Measurements from ENCODE around the gene ZFP36L1.
A peak's percentile ranks its signal among the peaks of the same experiment; 100 is the strongest.

The ZFP36L1 gene

DNA sequence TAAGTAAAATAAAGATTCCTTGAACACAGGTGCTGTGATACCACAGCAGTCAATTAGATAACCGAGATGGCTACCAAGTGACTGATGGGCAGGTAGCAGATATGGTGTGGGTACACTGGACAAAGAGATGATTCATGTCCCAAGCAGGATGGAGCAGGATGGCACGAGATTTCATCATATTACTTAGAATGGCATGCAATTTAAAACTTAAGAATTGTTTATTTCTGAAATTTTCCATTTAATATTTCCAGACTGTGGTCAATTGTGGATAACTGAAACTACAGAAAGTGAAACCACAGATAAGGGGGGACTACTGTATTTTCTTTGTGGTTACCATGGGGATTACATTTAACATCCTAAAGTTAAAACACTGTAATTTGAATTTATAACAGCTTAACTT lies 7.5 kb upstream of the ZFP36L1 start:
- no peak for DNase-seq (ENCODE audit: extremely low spot score)
- ChIA-PET CTCF (interaction anchor here (0.9 to 6.2 kb wide), 5 partner anchors 11 to 866 kb away, joined by 3 to 42 read pairs (median 4); no protein-coding TSS in a partner anchor), POLR2A (no interaction called here)
- TF ChIP-seq, protein P1, sequence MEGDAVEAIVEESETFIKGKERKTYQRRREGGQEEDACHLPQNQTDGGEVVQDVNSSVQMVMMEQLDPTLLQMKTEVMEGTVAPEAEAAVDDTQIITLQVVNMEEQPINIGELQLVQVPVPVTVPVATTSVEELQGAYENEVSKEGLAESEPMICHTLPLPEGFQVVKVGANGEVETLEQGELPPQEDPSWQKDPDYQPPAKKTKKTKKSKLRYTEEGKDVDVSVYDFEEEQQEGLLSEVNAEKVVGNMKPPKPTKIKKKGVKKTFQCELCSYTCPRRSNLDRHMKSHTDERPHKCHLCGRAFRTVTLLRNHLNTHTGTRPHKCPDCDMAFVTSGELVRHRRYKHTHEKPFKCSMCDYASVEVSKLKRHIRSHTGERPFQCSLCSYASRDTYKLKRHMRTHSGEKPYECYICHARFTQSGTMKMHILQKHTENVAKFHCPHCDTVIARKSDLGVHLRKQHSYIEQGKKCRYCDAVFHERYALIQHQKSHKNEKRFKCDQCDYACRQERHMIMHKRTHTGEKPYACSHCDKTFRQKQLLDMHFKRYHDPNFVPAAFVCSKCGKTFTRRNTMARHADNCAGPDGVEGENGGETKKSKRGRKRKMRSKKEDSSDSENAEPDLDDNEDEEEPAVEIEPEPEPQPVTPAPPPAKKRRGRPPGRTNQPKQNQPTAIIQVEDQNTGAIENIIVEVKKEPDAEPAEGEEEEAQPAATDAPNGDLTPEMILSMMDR (IDR thresholded peaks at IDR 0.05; ENCODE audit: control extremely low read depth, extremely low read depth, low read depth, missing control alignments) = no peak

DNA sequence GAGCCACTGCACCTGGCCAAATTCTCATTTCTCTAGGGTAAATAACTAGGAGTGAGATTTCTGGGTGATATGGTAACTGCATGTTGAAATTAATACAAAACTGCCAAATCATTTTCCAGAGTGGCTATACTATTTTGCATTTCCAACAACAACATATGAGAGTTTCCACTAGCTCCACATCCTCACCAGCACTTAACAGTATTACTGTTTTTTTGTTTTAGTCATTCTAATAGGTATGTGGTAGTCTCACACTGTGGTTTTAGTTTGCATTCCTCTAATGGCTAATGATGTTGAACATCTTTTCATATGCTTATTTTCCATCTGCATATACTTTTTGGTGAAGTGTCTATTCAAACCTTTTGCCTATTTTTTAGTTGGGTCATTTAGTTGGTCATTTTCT lies 5.8 kb upstream of the ZFP36L1 start:
- TF ChIP-seq, protein P1 (IDR thresholded peaks at IDR 0.05; ENCODE audit: control extremely low read depth, extremely low read depth, low read depth, missing control alignments) = no peak
- CTCF ChIA-PET = interaction anchor here (1.3 to 4.8 kb wide), 2 partner anchors 9 to 18 kb away, joined by 3 to 59 read pairs; no protein-coding TSS in a partner anchor
- no peak for DNase-seq (ENCODE audit: extremely low spot score)
- POLR2A ChIA-PET = no interaction called here

DNA sequence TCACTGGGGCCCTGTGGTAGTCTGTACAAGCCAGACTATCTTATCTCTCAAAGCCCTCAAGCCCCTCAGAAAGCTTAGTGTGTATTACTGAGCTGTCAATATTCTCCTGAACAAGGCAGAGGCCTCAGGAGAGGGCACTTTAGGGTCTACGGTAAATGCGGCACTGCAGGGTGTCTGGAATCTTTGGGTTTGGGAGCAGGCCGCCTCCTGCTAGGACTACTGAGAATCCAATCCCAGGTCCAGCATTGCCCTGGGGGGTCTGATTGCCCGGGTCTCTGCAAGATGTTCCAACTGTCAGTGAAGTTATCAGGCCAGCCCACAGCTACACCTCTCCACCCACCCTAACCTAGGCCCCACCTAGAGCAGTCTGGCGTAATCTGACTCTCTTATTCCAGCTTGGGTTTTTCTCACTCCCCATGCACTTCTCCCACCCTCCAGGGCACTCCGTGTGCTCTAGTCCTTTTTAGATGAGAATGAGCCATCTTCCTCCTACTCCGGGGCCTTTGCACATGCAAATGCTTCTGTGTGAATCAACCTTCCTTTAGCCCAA lies 4.3 kb upstream of the ZFP36L1 start:
- POLR2A ChIA-PET = interaction anchor here (2.0 kb wide), 1 partner anchor 19 kb away, joined by 6 read pairs; no protein-coding TSS in a partner anchor

DNA sequence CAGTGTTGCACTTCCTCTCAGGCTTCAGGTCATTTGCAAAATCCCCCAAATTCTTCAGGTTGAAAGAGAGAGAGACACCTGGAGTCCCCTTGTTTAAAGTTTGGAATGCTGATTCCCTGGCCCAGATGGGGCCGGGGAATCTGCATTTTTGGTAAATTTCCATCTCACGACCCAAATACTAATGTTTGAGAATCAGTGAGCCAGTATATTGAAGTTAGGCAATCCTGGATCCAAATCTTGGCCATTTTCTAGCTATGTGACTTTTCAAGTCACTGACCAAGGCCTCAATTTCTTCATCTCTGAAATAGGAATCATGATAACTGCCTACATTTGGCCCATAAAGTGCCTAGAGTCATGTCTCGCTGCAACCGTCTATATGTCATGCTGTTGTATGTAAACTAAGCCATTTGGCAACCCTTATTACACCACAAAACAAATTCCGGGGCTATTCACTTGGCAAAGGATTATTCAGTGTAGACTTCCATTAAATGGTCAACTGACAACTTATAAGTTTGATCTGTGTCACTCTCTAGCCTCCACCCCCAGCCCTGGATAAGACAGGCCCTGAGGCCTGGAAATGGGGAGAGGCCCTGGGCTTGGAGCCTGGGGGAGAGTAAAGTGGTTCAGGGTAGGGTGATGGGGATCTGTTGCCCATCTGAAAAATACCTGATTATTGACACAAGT lies 3.7 kb upstream of the ZFP36L1 start:
- no peak for DNase-seq (ENCODE audit: extremely low spot score)
- TF ChIP-seq, protein P1 (IDR thresholded peaks at IDR 0.05; ENCODE audit: control extremely low read depth, extremely low read depth, low read depth, missing control alignments) = peak; percentile 34
- POLR2A ChIA-PET = interaction anchor here (2.0 kb wide), 1 partner anchor 20 kb away, joined by 6 read pairs; no protein-coding TSS in a partner anchor
- CTCF ChIA-PET = interaction anchor here (0.5 to 4.8 kb wide), 8 partner anchors 10 to 504 kb away, joined by 3 to 59 read pairs (median 4); no protein-coding TSS in a partner anchor

More for the DNA sequence above, 4.3 kb upstream of the ZFP36L1 start:
- CTCF ChIA-PET = interaction anchor here (1.1 to 4.8 kb wide), 3 partner anchors 19 to 31 kb away, joined by 3 to 59 read pairs (median 4); no protein-coding TSS in a partner anchor
- no peak for DNase-seq (ENCODE audit: extremely low spot score)
- TF ChIP-seq, protein P1 (IDR thresholded peaks at IDR 0.05; ENCODE audit: control extremely low read depth, extremely low read depth, low read depth, missing control alignments) = no peak

DNA sequence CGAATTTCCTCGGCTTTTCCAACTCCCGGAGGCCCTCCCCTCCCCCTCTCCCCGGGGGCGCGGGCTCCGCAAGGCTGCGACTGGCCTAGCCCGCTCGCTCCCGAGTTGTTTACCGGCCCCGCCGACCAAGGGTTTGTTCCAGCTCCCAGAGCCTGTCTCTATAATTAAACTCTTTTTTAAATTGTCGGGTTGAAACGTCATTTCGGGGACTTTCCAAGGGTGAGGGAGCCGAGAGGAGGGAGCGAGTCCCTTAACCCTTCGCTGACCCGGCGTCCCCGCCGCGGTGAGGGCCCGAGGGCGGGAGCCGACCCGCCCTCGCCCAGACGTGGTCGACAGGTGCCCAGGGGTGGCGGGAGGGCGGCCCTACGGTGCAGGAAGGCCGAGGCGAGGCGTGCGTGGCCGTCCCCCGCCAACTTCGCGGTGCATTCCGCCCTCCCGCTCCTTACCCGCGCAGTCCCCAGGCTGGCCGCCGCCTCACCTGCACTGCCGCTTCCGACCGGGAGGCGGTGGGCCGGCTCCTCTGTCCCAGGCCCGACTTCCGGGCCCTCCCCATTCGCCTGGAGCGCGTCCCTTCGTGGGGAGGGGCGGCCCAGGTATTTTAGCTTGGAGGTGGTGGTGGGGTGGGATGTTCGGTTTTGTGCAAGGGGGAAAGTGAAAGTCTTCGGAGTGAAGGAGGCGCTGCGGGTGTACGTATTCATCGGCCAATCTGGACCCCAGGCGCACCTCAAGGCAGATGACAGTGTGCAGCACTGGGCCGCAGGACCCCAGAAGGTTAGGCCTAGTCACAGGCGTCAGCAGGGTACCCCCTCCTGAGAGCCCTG lies 2.9 kb upstream of the ZFP36L1 start:
- DNase-seq (ENCODE audit: extremely low spot score) = peak; percentile 79
- TF ChIP-seq, protein P1 (IDR thresholded peaks at IDR 0.05; ENCODE audit: control extremely low read depth, extremely low read depth, low read depth, missing control alignments) = peak; percentile 51
- POLR2A ChIA-PET = interaction anchor here (0.7 to 2.0 kb wide), 3 partner anchors 12 to 21 kb away, joined by 6 to 12 read pairs (median 7); no protein-coding TSS in a partner anchor
- CTCF ChIA-PET = interaction anchor here (0.5 to 4.8 kb wide), 7 partner anchors 11 to 504 kb away, joined by 3 to 59 read pairs (median 4); no protein-coding TSS in a partner anchor
